SW480 (cell line): ENCODE data around the gene DGCR2.

Source experiments
- DNase-seq: peaks from one replicate; pipeline ENCODE4 v3.0.0-alpha.2; 2016; ENCODE audit warnings: low spot score

The DGCR2 gene

GRCh38 chr22:19127329-19128008, 5.3 kb upstream of the DGCR2 start:
- no peak for DNase-seq

- no peak for DNase-seq
Observed at GRCh38 chr22:19126309-19127273, 4.4 kb upstream of the DGCR2 start.

GRCh38 chr22:19125474-19126308, 3.5 kb upstream of the DGCR2 start:
- DNase-seq = no peak

GRCh38 chr22:19125011-19125410, 2.8 kb upstream of the DGCR2 start:
- DNase-seq = no peak

GRCh38 chr22:19124377-19124776, 2.2 kb upstream of the DGCR2 start:
- no peak for DNase-seq

GRCh38 chr22:19123936-19124335, 1.7 kb upstream of the DGCR2 start:
- no peak for DNase-seq

- DNase-seq = peak; percentile 21
Observed at GRCh38 chr22:19122752-19123492, 710 bp upstream of the DGCR2 start.

- DNase-seq = peak; percentile 50
Observed at GRCh38 chr22:19121631-19122142, 525 bp downstream of the DGCR2 start.

GRCh38 chr22:19120829-19121630, 1.2 kb downstream of the DGCR2 start:
- peak; percentile 78 for DNase-seq

GRCh38 chr22:19119949-19120348, 2.3 kb downstream of the DGCR2 start:
- no peak for DNase-seq

GRCh38 chr22:19118329-19118880, 3.8 kb downstream of the DGCR2 start:
- no peak for DNase-seq

GRCh38 chr22:19117111-19117512, 5.1 kb downstream of the DGCR2 start:
- no peak for DNase-seq

- DNase-seq = no peak
Observed at GRCh38 chr22:19115628-19116027, 6.6 kb downstream of the DGCR2 start.

- DNase-seq = no peak
Observed at GRCh38 chr22:19114984-19115552, 7.1 kb downstream of the DGCR2 start.

GRCh38 chr22:19113429-19113828, 8.8 kb downstream of the DGCR2 start:
- no peak for DNase-seq

GRCh38 chr22:19111584-19111983, 10.6 kb downstream of the DGCR2 start:
- no peak for DNase-seq

- no peak for DNase-seq
Observed at GRCh38 chr22:19111140-19111539, 11.1 kb downstream of the DGCR2 start.

GRCh38 chr22:19110646-19111045, 11.6 kb downstream of the DGCR2 start:
- DNase-seq = no peak

GRCh38 chr22:19110064-19110458, 12.2 kb downstream of the DGCR2 start:
- DNase-seq = no peak
